K562 (cell line): ENCODE measurements around the gene CCDC187. TPM values are rescaled to one million over a fixed set of nuclear protein-coding genes. Genes with fewer than 3 reads are reported as not detected.

Experiments used
- ATAC-seq: fragments of 200-7000 bp; cut with Tn5 transposase; 3 replicates; pipeline ENCODE4 v1.9.1; 2020; ENCODE audit warnings: moderate library complexity
- BruUV-seq: library from RNA; stranded (reverse); fragments of 400-500 nt; replicated peaks from 2 replicates; lab custom pipeline; 2021; lab: Mats Ljungman, UMichigan
- CTCF ChIA-PET: fragments of 300-600 bp; formaldehyde crosslinking; extraction: SDS; loops from one replicate; lab custom pipeline; 2021; ENCODE audit warnings: low intra/inter-chr PET ratio; lab: Yijun Ruan, JAX
- POLR2A ChIA-PET: fragments of 300-600, 350-650 bp; sonication (Branson Sonifier 250); formaldehyde crosslinking; extraction: SDS; loops from one replicate; lab custom pipeline; 2021; ENCODE audit warnings: antibody characterized with exemption, inconsistent platforms; lab: Yijun Ruan, JAX
- DNase-seq, 4 experiments: peaks; one replicate each; pipeline versions ENCODE4 v3.0.0 to v3.0.0-alpha.2; 2011 to 2018; ENCODE audit warnings: low spot score in 3 of 4, mixed read lengths in 3 of 4; ENCODE audit errors: extremely low read depth in 1 of 4
- FAIRE-seq: peaks from 2 replicates; lab custom pipeline; 2011; peaks lifted over from hg19 to GRCh38; lab: Jason Lieb, UNC
- H2AFZ ChIP-seq: 2 replicates; pipeline ENCODE4 v1.6.0; 2011; ENCODE audit warnings: low read depth, low read length, control low read depth, inconsistent platforms
- H3K27ac ChIP-seq: fragments of 200-600 bp; 3 replicates; pipeline ENCODE4 v1.8.0; 2011; ENCODE audit warnings: low read depth, mild to moderate bottlenecking, control low read depth, inconsistent platforms, low read length, moderate library complexity, mixed read lengths; ENCODE audit errors: extremely low read depth
- H3K27me3 ChIP-seq, 2 experiments: fragments of 300-600 bp in 1 of 2; 2 replicates in 1 of 2; 3 replicates in 1 of 2; pipeline versions ENCODE4 v1.6.0 to v1.8.0; 2011; ENCODE audit warnings: inconsistent platforms in 2 of 2, low read length in 2 of 2, mild to moderate bottlenecking in 1 of 2, mixed read lengths in 1 of 2, moderate library complexity in 1 of 2; ENCODE audit not compliant: control insufficient read depth in 2 of 2, insufficient read depth in 2 of 2
- H3K36me3 ChIP-seq: fragments of 300-600 bp; 3 replicates; pipeline ENCODE4 v1.8.0; 2011; ENCODE audit warnings: mild to moderate bottlenecking, low read length, inconsistent platforms; ENCODE audit not compliant: control insufficient read depth, insufficient read depth
- H3K4me1 ChIP-seq, 2 experiments: fragments of 200-600 bp in 1 of 2; replicated peaks in 1 of 2; 2 replicates in 1 of 2; 3 replicates in 1 of 2; pipeline versions ENCODE4 v1.5.1 to v1.8.0; 2011; ENCODE audit warnings: inconsistent platforms in 2 of 2, low read length in 2 of 2, mild to moderate bottlenecking in 1 of 2, mixed read lengths in 1 of 2, moderate library complexity in 1 of 2; ENCODE audit not compliant: control insufficient read depth in 2 of 2, insufficient read depth in 2 of 2
- H3K4me2 ChIP-seq: 2 replicates; pipeline ENCODE4 v1.6.1; 2011; ENCODE audit warnings: low read length, control low read depth, inconsistent platforms, mixed read lengths; ENCODE audit not compliant: insufficient read depth
- H3K4me3 ChIP-seq: fragments of 200-600 bp; sonication (generic), shearing (Covaris generic); 2 replicates; pipeline ENCODE4 v1.5.1; 2016; ENCODE audit warnings: control low read depth, inconsistent platforms
- H3K79me2 ChIP-seq: fragments of 200-600 bp; 3 replicates; pipeline ENCODE4 v1.8.0; 2011; ENCODE audit warnings: low read length, inconsistent platforms; ENCODE audit not compliant: control insufficient read depth, insufficient read depth
- H3K9ac ChIP-seq, 2 experiments: 2 replicates each; pipeline versions ENCODE4 v1.6.0 to v1.6.1; 2011; ENCODE audit warnings: low read depth in 2 of 2, low read length in 2 of 2, control low read depth in 1 of 2, inconsistent platforms in 1 of 2, mild to moderate bottlenecking in 1 of 2, mixed read lengths in 1 of 2; ENCODE audit not compliant: insufficient read depth in 1 of 2
- H3K9me1 ChIP-seq: one replicate; pipeline ENCODE4 v1.6.0; 2011; ENCODE audit warnings: inconsistent platforms, mild to moderate bottlenecking, low read length, moderate library complexity; ENCODE audit not compliant: control insufficient read depth, insufficient read depth
- H3K9me3 ChIP-seq: replicated peaks from 2 replicates; pipeline ENCODE4 v1.5.1; 2011; ENCODE audit warnings: low read depth, low read length, inconsistent platforms; ENCODE audit not compliant: control insufficient read depth, insufficient read depth
- H4K20me1 ChIP-seq: replicated peaks from 2 replicates; pipeline ENCODE4 v1.6.1; 2011; ENCODE audit warnings: low read length, inconsistent platforms, mixed read lengths; ENCODE audit not compliant: control insufficient read depth, insufficient read depth
- ATF3 ChIP-seq, 2 experiments: fragments of 450-650 bp in 1 of 2; sonication (generic) in 1 of 2; formaldehyde crosslinking in 1 of 2; IDR thresholded peaks in 1 of 2; conservative IDR thresholded peaks in 1 of 2; 2 replicates each; pipeline versions ENCODE4 v1.6.1 to v1.8.1; 2016 to 2023; ENCODE audit warnings: mild to moderate bottlenecking in 2 of 2, moderate library complexity in 2 of 2, inconsistent platforms in 1 of 2, missing genetic modification reagents in 1 of 2
- BCLAF1 ChIP-seq, 2 experiments: fragments of 450-650 bp in 1 of 2; IDR thresholded peaks; 2 replicates each; pipeline ENCODE4 v1.6.1; 2011 to 2017; ENCODE audit warnings: low read depth in 2 of 2, antibody characterized with exemption in 1 of 2, borderline replicate concordance in 1 of 2, low read length in 1 of 2, mild to moderate bottlenecking in 1 of 2, mixed read lengths in 1 of 2; ENCODE audit not compliant: control insufficient read depth in 1 of 2
- MNT ChIP-seq, 2 experiments: fragments of 450-650 bp; conservative IDR thresholded peaks; 2 replicates each; pipeline ENCODE4 v1.6.1; 2017; ENCODE audit warnings: mild to moderate bottlenecking in 2 of 2, moderate library complexity in 2 of 2
- POLR2A ChIP-seq: fragments of 450-650 bp; conservative IDR thresholded peaks from 2 replicates; pipeline ENCODE4 v1.6.1; 2016
- SAFB2 ChIP-seq: fragments of 200-400 bp; formaldehyde crosslinking; IDR thresholded peaks from 2 replicates; pipeline ENCODE4 v1.6.1; 2018; ENCODE audit warnings: borderline replicate concordance, low read length, low read depth, moderate library complexity; ENCODE audit not compliant: severe bottlenecking
- SRSF1 ChIP-seq: fragments of 200-400 bp; formaldehyde crosslinking; IDR thresholded peaks from 2 replicates; pipeline ENCODE4 v1.6.1; 2017; ENCODE audit warnings: mild to moderate bottlenecking, low read depth, low read length, moderate library complexity
- ZNF274 ChIP-seq: IDR thresholded peaks from 2 replicates; pipeline ENCODE4 v1.6.1; 2011; ENCODE audit warnings: low read depth, mild to moderate bottlenecking, low read length, moderate library complexity, borderline replicate concordance
- ZNF57 ChIP-seq: fragments of 450-650 bp; formaldehyde crosslinking; IDR thresholded peaks from 2 replicates; pipeline ENCODE4 v1.4.0; 2020; ENCODE audit warnings: mild to moderate bottlenecking, moderate library complexity
- ZNF707 ChIP-seq: fragments of 250-450 bp; sonication (Bioruptor Pico); conservative IDR thresholded peaks from 2 replicates; pipeline ENCODE4 v1.8.0; 2022; ENCODE audit warnings: inconsistent platforms, mild to moderate bottlenecking, moderate library complexity
- WGBS: fragments of 100-300 bp; shearing (Covaris generic); methylation state at CpG from one replicate; pipeline ENCODE4 v1.1.6; 2016; ENCODE audit warnings: low coverage, mixed read lengths; ENCODE audit not compliant: insufficient coverage; ENCODE audit errors: missing lambda C conversion rate; 5-methylcytosine and 5-hydroxymethylcytosine counted together
- in situ Hi-C: fragments of 300-500 bp; cut with MboI; formaldehyde crosslinking; loops from 4 replicates; pipeline ENCODE4 v1.15.0; 2018; ENCODE audit warnings: inconsistent platforms, mixed read lengths
- intact Hi-C: fragments of 100-400 bp; cut with micrococcal nuclease; formaldehyde crosslinking; loops from 2 replicates; pipeline ENCODE4 v1.14.2; 2022
- polyA plus RNA-seq, 8 experiments: library from polyadenylated mRNA; depleted of rRNA in 4 of 8; stranded (reverse) in 5 of 8; unstranded in 3 of 8; fragments of >200 nt; fragmentation: Nextera tagmentation in 2 of 8; fragmentation: Illumina TruSeq in 1 of 8; extraction: Ambion mirVana in 2 of 8; extraction: Trizol in 1 of 8; gene quantifications; 2 replicates each; pipeline versions ENCODE4 v1.2.1 to v1.2.3, GENCODE V29; 2011 to 2014; ENCODE audit warnings: inconsistent platforms in 1 of 8, missing spikeins in 1 of 8
- total RNA-seq, 7 experiments: library from RNA; depleted of rRNA in 6 of 7; stranded (reverse); fragments of >200 nt in 6 of 7; fragmentation: Illumina TruSeq in 2 of 7; extraction: Trizol in 2 of 7; gene quantifications; 2 replicates each; pipeline versions ENCODE4 v1.2.1 to v1.2.3, GENCODE V29; 2011 to 2021; ENCODE audit warnings: low replicate concordance in 1 of 7

The CCDC187 gene
- total and polyA plus RNA-seq, 9 of the 15 experiments (the other 6 are each of a cell fraction or from before 2014, with no cell fraction given) = not detected

GRCh38 chr9:136317695-136318094 is 13.8 kb upstream of the CCDC187 start:
- POLR2A ChIA-PET = no interaction called here
- in situ Hi-C loops = no loop called here
- no peak overlapping the region for H3K9ac ChIP-seq
- no peak overlapping the region for H3K27ac ChIP-seq
- H3K79me2 ChIP-seq = no peaks in the 10 kb centered on the region
- no peak for TF ChIP-seq SRSF1
- no peak for TF ChIP-seq SAFB2
- TF ChIP-seq ATF3 (IDR thresholded peaks at IDR 0.05) = no peak
- no peak for TF ChIP-seq ATF3 (CRISPR knock-in tag; conservative IDR thresholded peaks at IDR 0.05)
- no peak for TF ChIP-seq ZNF707 (CRISPR knock-in tag)
- TF ChIP-seq POLR2A = no peak
- TF ChIP-seq MNT (conservative IDR thresholded peaks at IDR 0.05) = no peak
- no peak for TF ChIP-seq ZNF274
- no peak for TF ChIP-seq BCLAF1 (IDR thresholded peaks at IDR 0.05; ENCODE audit: borderline replicate concordance in 1 of 2, control insufficient read depth in 1 of 2, low read depth in 2 of 2, low read length in 1 of 2)
- no peak for TF ChIP-seq ZNF57 (CRISPR knock-in tag)
- peaks cover 0 to 26% of the 10 kb centered on the region in 2 experiments; a peak in 2 of 5 replicates for H3K4me1 ChIP-seq
- CTCF ChIA-PET = no interaction called here
- no peak overlapping the region for H3K4me3 ChIP-seq
- 14% methylated on average over 16 of the region's 16 CpGs for WGBS
- intact Hi-C loops = no loop called here
- no peak overlapping the region for H2AFZ ChIP-seq
- H3K36me3 ChIP-seq = no peaks in the 10 kb centered on the region
- DNase-seq (no peak), FAIRE-seq (no peak), ATAC-seq (no peak)
- peaks cover 7% of the 10 kb centered on the region for H3K9me3 ChIP-seq
- H3K9me1 ChIP-seq = no peaks in the 10 kb centered on the region
- H3K4me2 ChIP-seq = no peak overlapping the region
- H4K20me1 ChIP-seq = no peaks in the 10 kb centered on the region; the same call in none of the 2 replicates
- no TSS peak for BruUV-seq
- H3K27me3 ChIP-seq = peaks cover 13 to 36% of the 10 kb centered on the region in 2 experiments; a peak in 3 of 5 replicates
